ENCODE data around the gene SNTB2. TPM values are rescaled to one million over a fixed set of nuclear protein-coding genes. Genes with fewer than 3 reads are reported as not detected.
A peak's percentile ranks its signal among the peaks of the same experiment; 100 is the strongest.

SNTB2 gene
- total and polyA plus RNA-seq, 2 of the 13 experiments (the other 11 are each of a cell fraction or from before 2014, with no cell fraction given) = 11.5 to 19.2 TPM

- TF ChIP-seq ARNT (IDR thresholded peaks at IDR 0.05) (no peak), HOMEZ (CRISPR knock-in tag; IDR thresholded peaks at IDR 0.05; ENCODE audit: low read depth) (no peak), ZKSCAN5 (CRISPR knock-in tag; IDR thresholded peaks at IDR 0.05) (0 out of 2 replicates have a peak, but pooled peaks have one; percentile 22), DNMT1 (CRISPR knock-in tag; IDR thresholded peaks at IDR 0.05) (0 out of 2 replicates have a peak, but pooled peaks have one; percentile 75), HNF1B (CRISPR knock-in tag; IDR thresholded peaks at IDR 0.05) (peak; percentile 42), MXD4 (CRISPR knock-in tag; IDR thresholded peaks at IDR 0.05) (no peak), ZNF879 (CRISPR knock-in tag; IDR thresholded peaks at IDR 0.05) (peak; percentile 4; the same call in 1 of the 2 replicates), MTF2 (CRISPR knock-in tag; IDR thresholded peaks at IDR 0.05; ENCODE audit: borderline replicate concordance) (no peak), DMAP1 (CRISPR knock-in tag; IDR thresholded peaks at IDR 0.05) (no peak)
These were observed 142.7 kb downstream of the SNTB2 start (continued) for GRCh38 chr16:69329369-69330285.
